ENCODE results near the gene CHPF2. TPM values are rescaled to one million over a fixed set of nuclear protein-coding genes. Genes with fewer than 3 reads are reported as not detected.
A peak's percentile ranks its signal among the peaks of the same experiment; 100 is the strongest.

Gene CHPF2
- total RNA-seq, 1 donor from 2014 or later = 25.0 TPM

DNA sequence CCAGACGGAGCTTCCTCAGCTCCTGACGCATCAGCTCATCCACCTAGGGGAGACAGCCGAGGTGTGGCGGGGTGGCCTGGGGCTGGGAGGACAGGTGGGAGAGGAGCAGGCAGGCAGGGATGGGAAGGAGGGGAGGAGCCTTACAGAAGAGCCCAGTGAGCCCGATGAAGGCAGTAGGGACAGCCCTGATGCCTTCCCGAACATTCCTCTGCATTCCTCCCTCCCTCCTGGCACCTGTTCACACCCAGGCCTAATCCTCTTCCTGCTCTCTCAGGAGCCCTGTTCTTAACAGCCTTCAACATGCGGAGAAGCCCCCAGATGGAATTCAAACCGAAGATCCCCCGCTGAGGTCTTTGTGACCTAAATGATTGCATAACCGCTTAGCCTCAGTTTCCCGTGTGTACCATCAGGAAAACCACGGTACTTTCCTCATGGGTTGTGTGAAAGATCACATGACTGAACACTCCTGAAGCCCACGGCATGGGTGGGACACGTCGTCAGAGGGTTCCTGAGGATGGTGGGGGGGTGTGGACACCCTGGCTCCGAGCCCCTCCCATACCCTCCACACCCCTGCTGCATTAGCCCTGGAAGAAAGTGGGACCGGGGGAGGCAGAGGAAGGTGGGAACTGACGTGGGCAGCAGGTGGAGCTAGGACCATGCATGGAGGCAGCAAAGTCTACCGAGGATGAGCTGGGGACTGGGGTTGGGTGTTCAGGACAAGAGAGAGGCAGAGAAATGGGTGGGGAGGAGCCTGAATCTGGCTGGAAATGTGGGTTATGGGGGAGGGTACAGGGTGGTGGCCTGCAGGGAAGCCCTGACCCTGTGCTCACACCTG is 36.5 kb upstream of the CHPF2 start:
- Histone ChIP-seq H3K27me3 (ENCODE audit: control insufficient read depth, insufficient read depth, low read length) (peaks cover 18% of the 10 kb centered on the region), H3K36me3 (ENCODE audit: control insufficient read depth, insufficient read depth, low read length) (no peaks in the 10 kb centered on the region), H3K4me3 (ENCODE audit: low read depth, low read length) (no peak overlapping the region)
- no peak for TF ChIP-seq CTCF (IDR thresholded peaks at IDR 0.05; ENCODE audit: insufficient read depth, low read length, severe bottlenecking)
- DNase-seq (ENCODE audit: low read depth) (no peak), FAIRE-seq (peak; percentile 13)

- FAIRE-seq = no peak
- H3K27me3 ChIP-seq (ENCODE audit: control insufficient read depth, insufficient read depth, low read length) = peaks cover 16% of the 10 kb centered on the region
Observed at GRCh38 chr7:151197932-151198331, 34.4 kb upstream of the CHPF2 start.

GRCh38 chr7:151198945-151199848 is 33.1 kb upstream of the CHPF2 start:
- DNase-seq (ENCODE audit: low read depth) (no peak), FAIRE-seq (no peak)
- no peaks in the 10 kb centered on the region for H3K36me3 ChIP-seq (ENCODE audit: control insufficient read depth, insufficient read depth, low read length)
- H3K4me3 ChIP-seq (ENCODE audit: low read depth, low read length) = no peak overlapping the region
- H3K27me3 ChIP-seq (ENCODE audit: control insufficient read depth, insufficient read depth, low read length) = peaks cover 16% of the 10 kb centered on the region
- no peak for TF ChIP-seq CTCF (IDR thresholded peaks at IDR 0.05; ENCODE audit: insufficient read depth, low read length, severe bottlenecking)

More at GRCh38 chr7:151197932-151198331, 34.4 kb upstream of the CHPF2 start:
- Histone ChIP-seq H3K36me3 (ENCODE audit: control insufficient read depth, insufficient read depth, low read length) (no peaks in the 10 kb centered on the region), H3K4me3 (ENCODE audit: low read depth, low read length) (no peak overlapping the region)
- TF ChIP-seq CTCF (IDR thresholded peaks at IDR 0.05; ENCODE audit: insufficient read depth, low read length, severe bottlenecking) = no peak
- no peak for DNase-seq (ENCODE audit: low read depth)

GRCh38 chr7:151201344-151201743 is 30.9 kb upstream of the CHPF2 start:
- FAIRE-seq (no peak), DNase-seq (ENCODE audit: low read depth) (no peak)
- H3K27me3 ChIP-seq (ENCODE audit: control insufficient read depth, insufficient read depth, low read length) = peaks cover 4% of the 10 kb centered on the region
- H3K36me3 ChIP-seq (ENCODE audit: control insufficient read depth, insufficient read depth, low read length) = no peaks in the 10 kb centered on the region
- no peak overlapping the region for H3K4me3 ChIP-seq (ENCODE audit: low read depth, low read length)
- no peak for TF ChIP-seq CTCF (IDR thresholded peaks at IDR 0.05; ENCODE audit: insufficient read depth, low read length, severe bottlenecking)

DNA sequence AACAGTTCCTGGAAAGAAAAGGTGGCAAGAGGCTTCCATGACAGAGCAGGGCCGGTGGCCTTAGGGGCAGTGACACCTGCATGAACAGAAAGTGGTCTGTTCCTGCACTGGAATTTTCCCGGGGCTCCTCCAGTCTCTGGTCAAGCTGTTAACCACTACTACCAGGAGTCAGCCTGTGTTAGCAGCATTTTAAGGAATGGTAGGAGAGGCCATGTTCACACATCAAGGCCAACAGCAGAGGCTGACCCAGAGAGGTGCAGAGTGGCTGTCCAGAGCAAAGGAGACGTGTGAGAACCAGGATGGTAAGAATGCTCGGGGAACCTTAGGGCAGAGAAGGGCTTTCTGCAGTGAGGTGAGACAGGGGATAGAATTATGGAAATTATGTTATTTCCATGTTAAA is 30.5 kb upstream of the CHPF2 start:
- no peaks in the 10 kb centered on the region for H3K36me3 ChIP-seq (ENCODE audit: control insufficient read depth, insufficient read depth, low read length)
- DNase-seq (ENCODE audit: low read depth) (no peak), FAIRE-seq (no peak)
- H3K4me3 ChIP-seq (ENCODE audit: low read depth, low read length) = no peak overlapping the region
- peaks cover 2% of the 10 kb centered on the region for H3K27me3 ChIP-seq (ENCODE audit: control insufficient read depth, insufficient read depth, low read length)
- no peak for TF ChIP-seq CTCF (IDR thresholded peaks at IDR 0.05; ENCODE audit: insufficient read depth, low read length, severe bottlenecking)

Measured in bronchial epithelial cell (primary cell).